Measurements from ENCODE around the gene RELB.

The RELB gene

DNA sequence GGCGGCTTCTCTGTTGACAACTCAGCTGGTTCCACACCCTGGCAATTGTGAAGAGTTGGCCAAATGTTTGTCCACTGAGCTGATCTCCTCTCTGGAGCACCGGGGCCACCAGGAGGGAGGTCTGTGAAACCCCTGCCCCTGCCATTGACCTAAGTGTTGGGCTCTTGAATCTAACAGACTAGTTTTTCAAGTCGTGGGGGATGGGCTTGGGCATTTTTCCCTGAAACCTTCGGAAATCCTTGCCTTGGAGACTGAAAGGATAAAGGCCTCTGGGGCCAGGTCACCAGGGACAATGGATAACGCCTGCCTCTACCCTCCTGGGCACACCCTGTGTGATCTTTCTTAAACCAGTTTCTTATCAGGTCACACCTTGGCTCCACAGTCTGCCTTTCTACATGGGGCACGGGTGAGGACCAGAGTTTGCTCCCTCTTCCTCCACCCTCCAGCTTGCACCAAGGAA lies 78.7 kb downstream of the RELB start:
- DNase-seq (ENCODE audit: low read depth) = no peak

DNA sequence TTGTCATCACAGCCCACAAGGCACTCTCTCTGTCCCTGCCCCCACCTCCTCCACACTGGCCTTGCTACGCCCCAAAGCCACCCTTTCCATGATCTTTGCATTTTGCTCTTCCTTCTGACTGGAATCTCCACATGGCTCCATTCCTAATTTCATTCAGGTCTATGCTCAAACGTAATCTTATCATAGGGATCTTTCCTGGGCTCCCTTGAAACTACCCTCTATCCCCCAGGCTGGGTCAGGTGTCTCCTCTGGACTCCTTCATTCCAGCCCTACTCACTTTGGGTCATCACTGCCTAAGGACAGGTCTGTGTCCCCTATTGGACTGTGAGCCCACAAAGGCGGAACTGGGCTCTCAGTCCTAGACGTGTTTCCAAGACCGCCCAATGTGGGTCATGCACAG lies 80.9 kb downstream of the RELB start:
- no peak for DNase-seq (ENCODE audit: low read depth)

DNA sequence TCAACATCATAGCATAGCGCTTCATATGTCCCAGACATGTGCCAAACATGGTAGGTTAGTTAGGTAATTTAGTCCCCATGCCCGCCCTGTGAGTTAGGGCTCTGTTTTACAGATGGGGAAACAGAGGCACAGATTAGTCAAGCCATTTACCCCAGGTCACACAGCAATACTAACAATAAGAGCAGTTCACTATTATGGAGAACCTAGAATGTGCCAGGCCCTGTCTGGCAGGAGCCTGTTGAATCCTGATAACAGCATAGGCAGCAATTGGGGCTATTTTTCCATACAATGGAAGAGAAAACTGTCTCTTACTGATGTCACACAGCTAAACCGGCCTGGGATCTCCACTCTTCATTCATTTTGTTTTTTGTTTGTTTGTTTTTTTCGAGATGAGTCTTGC lies 85.2 kb downstream of the RELB start:
- DNase-seq (ENCODE audit: low read depth) = no peak

DNA sequence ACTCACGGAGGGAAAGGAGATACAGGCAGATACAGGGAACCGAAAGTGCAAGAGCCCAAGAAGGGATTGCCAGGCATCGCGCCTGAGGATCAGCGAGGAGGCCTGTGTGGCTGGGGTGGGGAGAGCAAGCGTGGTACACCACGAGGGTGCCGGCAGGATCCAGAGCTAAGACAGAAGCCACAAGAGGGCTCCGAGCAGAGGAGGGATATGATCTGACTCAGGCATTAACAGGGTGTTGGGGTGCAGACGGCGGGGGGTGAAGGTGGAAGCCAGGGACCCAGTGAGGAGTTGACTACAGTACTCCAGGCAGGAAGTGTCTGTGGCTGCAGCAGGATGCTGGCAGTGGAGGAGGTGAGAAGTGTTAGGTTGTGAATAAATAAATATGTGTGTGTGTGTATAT lies 86.3 kb downstream of the RELB start:
- DNase-seq (ENCODE audit: low read depth) = no peak

All from stimulated activated CD8-positive, alpha-beta memory T cell treated with anti-CD3 and anti-CD28 coated beads, Interleukin-15, amount 100 ng/mL, for 1 hour (primary cell).